ENCODE measurements around the gene PLA2G1B. TPM values are rescaled to one million over a fixed set of nuclear protein-coding genes. Genes with fewer than 3 reads are reported as not detected.
A peak's percentile ranks its signal among the peaks of the same experiment; 100 is the strongest.

PLA2G1B gene
- total RNA-seq, 1 donor from 2014 or later, result not detected

GRCh38 chr12:120292661-120293531 lies 34.7 kb downstream of the PLA2G1B start, which contains the start of gene RNU4-1:
Gene RNU4-1 (minus strand): TSS chr12:120293237.
- no peak for TF ChIP-seq CTCF (IDR thresholded peaks at IDR 0.05)
- Mint-ChIP-seq H3K36me3 (ENCODE audit: low read depth) (no peaks in the 10 kb centered on the region), H3K9me3 (no peaks in the 10 kb centered on the region), H3K4me3 (peak within 1 kb of the TSS; percentile 15), H3K27ac (no peak within 1 kb of the TSS), H3K4me1 (peaks cover 13% of the 10 kb centered on the region), H3K27me3 (no peaks in the 10 kb centered on the region)
- CTCF ChIA-PET, result interaction anchor here (0.6 to 3.7 kb wide), 5 partner anchors 9 to 142 kb away, joined by 4 to 26 read pairs (median 7); partner anchors contain the start of genes PXN and SIRT4
- POLR2A ChIA-PET, result interaction anchor here (0.5 to 5.6 kb wide), 44 partner anchors 7 to 1933 kb away, joined by 3 to 273 read pairs (median 7); partner anchors contain the start of genes BICDL1, COQ5, COX6A1 and DIABLO
- ATAC-seq (ENCODE audit: low read depth), result peak; percentile 60
- peak; percentile 57 for DNase-seq
- intact Hi-C loops (cut with micrococcal nuclease), result loop anchor here (1.0 to 5.0 kb wide), 7 partner anchors 9 to 1509 kb away; partner anchors contain the start of genes BICDL1, COX6A1, RAB35 and SETD1B

- intact Hi-C loops (cut with micrococcal nuclease), result loop anchor here (5.0 kb wide), 5 partner anchors 145 to 1510 kb away; partner anchors contain the start of genes BICDL1, COX6A1, RAB35 and SETD1B
- H3K4me3 Mint-ChIP-seq, result no peak overlapping the region
- peak; percentile 2 for ATAC-seq (ENCODE audit: low read depth)
- no peaks in the 10 kb centered on the region for H3K27me3 Mint-ChIP-seq
- POLR2A ChIA-PET, result interaction anchor here (0.6 to 5.6 kb wide), 36 partner anchors 8 to 1934 kb away, joined by 3 to 273 read pairs (median 14); partner anchors contain the start of genes BICDL1, COQ5, COX6A1 and DIABLO
- CTCF ChIA-PET, result interaction anchor here (1.8 to 3.7 kb wide), 2 partner anchors 25 to 65 kb away, joined by 7 to 26 read pairs; no protein-coding TSS in a partner anchor
- H3K4me1 Mint-ChIP-seq, result peaks cover 13% of the 10 kb centered on the region
- TF ChIP-seq CTCF (IDR thresholded peaks at IDR 0.05), result no peak
- H3K36me3 Mint-ChIP-seq (ENCODE audit: low read depth), result no peaks in the 10 kb centered on the region
- H3K27ac Mint-ChIP-seq, result no peak overlapping the region
- no peak for DNase-seq
- no peaks in the 10 kb centered on the region for H3K9me3 Mint-ChIP-seq
These were observed 35.2 kb downstream of the PLA2G1B start for GRCh38 chr12:120292411-120292660.

- intact Hi-C loops (cut with micrococcal nuclease), result loop anchor here (1.0 to 5.0 kb wide), 7 partner anchors 62 to 1512 kb away; partner anchors contain the start of genes BICDL1, COX6A1, RAB35 and RPLP0
- Mint-ChIP-seq H3K9me3 (no peaks in the 10 kb centered on the region), H3K27ac (no peak overlapping the region), H3K36me3 (ENCODE audit: low read depth) (no peaks in the 10 kb centered on the region), H3K27me3 (no peaks in the 10 kb centered on the region), H3K4me1 (peaks cover 13% of the 10 kb centered on the region), H3K4me3 (peak overlapping the region; percentile 49)
- POLR2A ChIA-PET, result interaction anchor here (0.5 to 5.6 kb wide), 59 partner anchors 7 to 1737 kb away, joined by 3 to 273 read pairs (median 7); partner anchors contain the start of genes BICDL1, COQ5, COX6A1 and DYNLL1
- no peak for TF ChIP-seq CTCF (IDR thresholded peaks at IDR 0.05)
- ATAC-seq (ENCODE audit: low read depth) (no peak), DNase-seq (peak; percentile 26)
- CTCF ChIA-PET, result interaction anchor here (1.2 to 3.7 kb wide), 6 partner anchors 11 to 63 kb away, joined by 3 to 26 read pairs (median 5); partner anchors contain the start of genes PXN and SIRT4
These were observed 36.8 kb downstream of the PLA2G1B start for GRCh38 chr12:120290609-120291305.

GRCh38 chr12:120287491-120287890 lies 40.1 kb downstream of the PLA2G1B start:
- POLR2A ChIA-PET, result interaction anchor here (0.6 kb wide), 1 partner anchor 48 kb away, joined by 4 read pairs; no protein-coding TSS in a partner anchor
- Mint-ChIP-seq H3K4me1 (peaks cover 13% of the 10 kb centered on the region), H3K27me3 (no peaks in the 10 kb centered on the region), H3K9me3 (no peaks in the 10 kb centered on the region), H3K27ac (no peak overlapping the region), H3K36me3 (ENCODE audit: low read depth) (no peaks in the 10 kb centered on the region), H3K4me3 (no peak overlapping the region)
- DNase-seq (no peak), ATAC-seq (ENCODE audit: low read depth) (no peak)
- CTCF ChIA-PET, result interaction anchor here (2.4 kb wide), 1 partner anchor 59 kb away, joined by 10 read pairs; no protein-coding TSS in a partner anchor
- intact Hi-C loops (cut with micrococcal nuclease), result no loop called here
- TF ChIP-seq CTCF (IDR thresholded peaks at IDR 0.05), result no peak
